Endothelial cell of umbilical vein (primary cell): Measurements from ENCODE around the gene STX16. TPM values are rescaled to one million over a fixed set of nuclear protein-coding genes. Genes with fewer than 3 reads are reported as not detected.

ENCODE experiments used
- BruUV-seq: library from RNA; stranded (reverse); fragments of 400-500 nt; replicated peaks from 2 replicates; lab custom pipeline; 2021; lab: Mats Ljungman, UMichigan
- CTCF ChIA-PET: fragments of 300-600, 350-600 bp; sonication (Branson Sonifier 250); formaldehyde crosslinking; loops from one replicate; lab custom pipeline; 2021; ENCODE audit warnings: antibody characterized with exemption, inconsistent platforms; lab: Charles Lee
- POLR2A ChIA-PET: fragments of 300-600, 350-600 bp; sonication (Branson Sonifier 250); formaldehyde crosslinking; loops from one replicate; lab custom pipeline; 2021; ENCODE audit warnings: antibody characterized with exemption, inconsistent platforms; lab: Charles Lee
- DNase-seq: peaks from one replicate; pipeline ENCODE4 v3.0.0-alpha.2; 2011; ENCODE audit warnings: low read depth, low spot score
- FAIRE-seq: peaks from 2 replicates; lab custom pipeline; 2011; peaks lifted over from hg19 to GRCh38; lab: Jason Lieb, UNC
- H2AFZ ChIP-seq: 2 replicates; pipeline ENCODE4 v1.6.0; 2012; ENCODE audit warnings: low read depth, low read length, control low read depth, inconsistent platforms
- H3K27ac ChIP-seq: 2 replicates; pipeline ENCODE4 v1.5.1; 2011; ENCODE audit warnings: low read depth, mild to moderate bottlenecking, control low read depth, low read length, moderate library complexity; ENCODE audit not compliant: insufficient read depth
- H3K27me3 ChIP-seq, 2 experiments: 2 replicates each; pipeline versions ENCODE4 v1.6.0 to v1.6.1; 2011; ENCODE audit warnings: low read length in 2 of 2, mixed read lengths in 1 of 2; ENCODE audit not compliant: control insufficient read depth in 2 of 2, insufficient read depth in 2 of 2
- H3K36me3 ChIP-seq, 2 experiments: 2 replicates in 1 of 2; 3 replicates in 1 of 2; pipeline ENCODE4 v1.5.1; 2011; ENCODE audit warnings: low read length in 2 of 2, mild to moderate bottlenecking in 1 of 2, moderate library complexity in 1 of 2; ENCODE audit not compliant: control insufficient read depth in 2 of 2, insufficient read depth in 2 of 2; ENCODE audit errors: extremely low read depth in 1 of 2
- H3K4me1 ChIP-seq: 3 replicates; pipeline ENCODE4 v1.5.1; 2011; ENCODE audit warnings: mild to moderate bottlenecking, low read length; ENCODE audit not compliant: control insufficient read depth, insufficient read depth; ENCODE audit errors: extremely low read depth
- H3K4me2 ChIP-seq: 2 replicates; pipeline ENCODE4 v1.6.1; 2011; ENCODE audit warnings: low read length, control low read depth, mixed read lengths; ENCODE audit not compliant: insufficient read depth
- H3K4me3 ChIP-seq, 3 experiments: fragments of 200-600 bp in 1 of 3; sonication (generic), shearing (Covaris generic) in 1 of 3; replicated peaks in 1 of 3; 2 replicates each; pipeline ENCODE4 v1.5.1; 2011 to 2016; ENCODE audit warnings: control low read depth in 3 of 3, low read length in 3 of 3, mild to moderate bottlenecking in 2 of 3, inconsistent platforms in 1 of 3, low read depth in 1 of 3, moderate library complexity in 1 of 3; ENCODE audit not compliant: insufficient read depth in 1 of 3
- H3K79me2 ChIP-seq: 2 replicates; pipeline ENCODE4 v1.6.0; 2012; ENCODE audit warnings: low read length, inconsistent platforms; ENCODE audit not compliant: control insufficient read depth, insufficient read depth
- H3K9ac ChIP-seq: replicated peaks from 2 replicates; pipeline ENCODE3; 2011; ENCODE audit warnings: low read length, control low read depth; ENCODE audit not compliant: insufficient read depth; ENCODE audit errors: extremely low read depth
- H3K9me1 ChIP-seq: replicated peaks from 3 replicates; pipeline ENCODE4 v1.6.0; 2011; ENCODE audit warnings: mild to moderate bottlenecking, low read length; ENCODE audit not compliant: control insufficient read depth, insufficient read depth; ENCODE audit errors: extremely low read depth
- H3K9me3 ChIP-seq: replicated peaks from 2 replicates; pipeline ENCODE4 v1.5.1; 2012; ENCODE audit warnings: low read length, inconsistent platforms; ENCODE audit not compliant: control insufficient read depth, insufficient read depth
- H4K20me1 ChIP-seq: replicated peaks from 2 replicates; pipeline ENCODE3; 2011; ENCODE audit warnings: mild to moderate bottlenecking, low read length; ENCODE audit not compliant: control insufficient read depth, insufficient read depth; ENCODE audit errors: extremely low read depth
- CTCF ChIP-seq, 2 donors: IDR thresholded peaks; 1 replicate in 1 of 2; 2 replicates in 1 of 2; pipeline ENCODE4 v1.5.1; 2011; ENCODE audit warnings: low read length in 2 of 2, mild to moderate bottlenecking in 2 of 2, moderate library complexity in 2 of 2, control low read depth in 1 of 2, inconsistent platforms in 1 of 2, low read depth in 1 of 2; ENCODE audit not compliant: insufficient read depth in 1 of 2; ENCODE audit errors: extremely low read depth in 1 of 2
- EZH2 ChIP-seq: IDR thresholded peaks from 2 replicates; pipeline ENCODE4 v1.6.1; 2012; ENCODE audit warnings: borderline replicate concordance, low read depth, mild to moderate bottlenecking, moderate library complexity, low read length, inconsistent platforms; ENCODE audit not compliant: severe bottlenecking
- FOS ChIP-seq: IDR thresholded peaks from 2 replicates; pipeline ENCODE4 v1.6.1; 2011; ENCODE audit warnings: mild to moderate bottlenecking, low read length, moderate library complexity, borderline replicate concordance; ENCODE audit not compliant: insufficient read depth
- GATA2 ChIP-seq: IDR thresholded peaks from 2 replicates; pipeline ENCODE4 v1.7.0; 2011; ENCODE audit warnings: low read depth, mild to moderate bottlenecking, moderate library complexity, mixed read lengths, low read length; ENCODE audit not compliant: insufficient read length, insufficient read depth
- JUN ChIP-seq: IDR thresholded peaks from 2 replicates; pipeline ENCODE4 v1.6.1; 2011; ENCODE audit warnings: borderline replicate concordance, low read depth; ENCODE audit not compliant: insufficient read length, insufficient read depth
- MAX ChIP-seq: IDR thresholded peaks from 2 replicates; pipeline ENCODE4 v1.6.1; 2011; ENCODE audit not compliant: insufficient read depth, insufficient read length
- MYC ChIP-seq: IDR thresholded peaks from one replicate; pipeline ENCODE4 v1.6.1; 2011; ENCODE audit warnings: mild to moderate bottlenecking, low read depth, low read length
- POLR2A ChIP-seq: IDR thresholded peaks from 2 replicates; pipeline ENCODE4 v1.6.1; 2012; ENCODE audit warnings: low read depth, mild to moderate bottlenecking, control low read depth, low read length
- POLR2AphosphoS5 ChIP-seq: IDR thresholded peaks from 2 replicates; pipeline ENCODE4 v1.6.1; 2012; ENCODE audit warnings: low read depth, mild to moderate bottlenecking, control low read depth, low read length, moderate library complexity; ENCODE audit not compliant: insufficient read depth
- dilution Hi-C: fragments of 300-500 bp; cut with MboI; formaldehyde crosslinking; loops from one replicate; pipeline ENCODE4 v1.15.0; 2019; ENCODE audit warnings: low sequenced_read_pairs; ENCODE audit not compliant: extremely low pct_ligation_motif_present
- intact Hi-C: fragments of 100-400 bp; cut with micrococcal nuclease; formaldehyde crosslinking; loops from one replicate; pipeline ENCODE4 v1.10.0; 2022
- polyA plus RNA-seq, 4 experiments: library from polyadenylated mRNA; depleted of rRNA in 3 of 4; stranded (reverse) in 3 of 4; unstranded in 1 of 4; fragments of >200 nt; gene quantifications; 2 replicates each; pipeline versions ENCODE4 v1.2.1 to v1.2.3, GENCODE V29; 2011 to 2012; ENCODE audit warnings: missing spikeins in 1 of 4
- total RNA-seq: library from RNA; stranded (reverse); gene quantifications from 2 replicates; pipeline ENCODE4 v1.2.3, GENCODE V29; 2021

STX16 gene
- total and polyA plus RNA-seq, 2 donors (not counting 3 experiments of a cell fraction or from before 2014, with no cell fraction given), result 43.1 to 63.5 TPM

- no peaks in the 10 kb centered on the region for H3K9me1 ChIP-seq
- no peak overlapping the region for H3K4me2 ChIP-seq
- DNase-seq (no peak), FAIRE-seq (no peak)
- no peaks in the 10 kb centered on the region for H3K27me3 ChIP-seq
- no TSS peak for BruUV-seq
- POLR2A ChIA-PET, result no interaction called here
- H4K20me1 ChIP-seq, result peaks cover 3% of the 10 kb centered on the region
- intact Hi-C loops, result loop anchor here (1.0 to 10.0 kb wide), 3 partner anchors 8 to 355 kb away; partner anchors contain the start of genes GNAS, GNAS-AS1 and TUBB1
- no peak overlapping the region for H3K27ac ChIP-seq
- H3K9me3 ChIP-seq, result no peaks in the 10 kb centered on the region
- no peak overlapping the region for H2AFZ ChIP-seq
- H3K4me3 ChIP-seq, result no peak overlapping the region
- peaks cover 51% of the 10 kb centered on the region for H3K4me1 ChIP-seq
- H3K79me2 ChIP-seq, result peaks cover 92% of the 10 kb centered on the region
- CTCF ChIA-PET, result interaction anchor here (0.8 to 3.6 kb wide), 8 partner anchors 9 to 179 kb away, joined by 3 to 35 read pairs (median 4); partner anchors contain the start of gene STX16
- H3K9ac ChIP-seq, result no peak overlapping the region
- H3K36me3 ChIP-seq, result peaks cover 4 to 6% of the 10 kb centered on the region in 2 experiments
- TF ChIP-seq EZH2, result no peak
- no peak for TF ChIP-seq GATA2
- TF ChIP-seq POLR2AphosphoS5, result no peak
- TF ChIP-seq MYC, result no peak
- TF ChIP-seq POLR2A, result no peak
- TF ChIP-seq JUN, result no peak
- no peak for TF ChIP-seq FOS
- TF ChIP-seq MAX, result no peak
- TF ChIP-seq CTCF (IDR thresholded peaks at IDR 0.05; ENCODE audit: extremely low read depth in 1 of 2, insufficient read depth in 1 of 2, low read depth in 1 of 2, low read length in 2 of 2), result no peak
- dilution Hi-C loops, result loop anchor here (25.0 kb wide), 1 partner anchor 423 kb away; the partner anchor contains the start of gene ANKRD60
Observed at GRCh38 chr20:58659841-58660240, 8.8 kb downstream of the STX16 start.
